Right lung (tissue), 10 donors: ENCODE measurements around the gene ZCCHC3. TPM values are rescaled to one million over a fixed set of nuclear protein-coding genes. Genes with fewer than 3 reads are reported as not detected.
"Not testable (repeated sequence)": the region's sequence is repeated elsewhere in the genome, so short reads cannot be mapped to it uniquely, and the experiment has no call there.

ENCODE experiments used
- DNase-seq, 2 donors: peaks; one replicate each; pipeline ENCODE4 v3.0.0-alpha.2; 2013
- long read RNA-seq, 8 donors: transcript quantifications; one replicate each; lab custom pipeline, GENCODE V29; 2026
- polyA plus RNA-seq, 5 donors: library from polyadenylated mRNA; unstranded; fragments of 120-200 nt; gene quantifications; one replicate each; pipeline versions ENCODE4 v1.2.1 to v1.2.3, GENCODE V29; 2013; ENCODE audit warnings: inconsistent platforms in 1 of 5, low replicate concordance in 1 of 5; ENCODE audit not compliant: insufficient read length in 5 of 5, insufficient read depth in 1 of 5

The ZCCHC3 gene, protein sequence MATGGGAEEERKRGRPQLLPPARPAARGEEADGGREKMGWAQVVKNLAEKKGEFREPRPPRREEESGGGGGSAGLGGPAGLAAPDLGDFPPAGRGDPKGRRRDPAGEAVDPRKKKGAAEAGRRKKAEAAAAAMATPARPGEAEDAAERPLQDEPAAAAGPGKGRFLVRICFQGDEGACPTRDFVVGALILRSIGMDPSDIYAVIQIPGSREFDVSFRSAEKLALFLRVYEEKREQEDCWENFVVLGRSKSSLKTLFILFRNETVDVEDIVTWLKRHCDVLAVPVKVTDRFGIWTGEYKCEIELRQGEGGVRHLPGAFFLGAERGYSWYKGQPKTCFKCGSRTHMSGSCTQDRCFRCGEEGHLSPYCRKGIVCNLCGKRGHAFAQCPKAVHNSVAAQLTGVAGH
- polyA plus RNA-seq, result 10 to 100 TPM; 40.2 to 50.2 (median 43.3) TPM
- long read RNA-seq, donor 1, transcript ZCCHC3-201 (1 exons, 3,354 nt), result major isoform, 71 of 71 reads
- long read RNA-seq, donor 1, partial matches to known transcripts, result 0 of 71 reads
- long read RNA-seq, donor 1, other reads (novel, unspliced or antisense), result 0 of 71 reads
- long read RNA-seq, donor 2, transcript ZCCHC3-201 (1 exons, 3,354 nt), result major isoform, 36 of 36 reads
- long read RNA-seq, donor 2, partial matches to known transcripts, result 0 of 36 reads
- long read RNA-seq, donor 2, other reads (novel, unspliced or antisense), result 0 of 36 reads
- long read RNA-seq, donor 3, transcript ZCCHC3-201 (1 exons, 3,354 nt), result major isoform, 44 of 44 reads
- long read RNA-seq, donor 3, partial matches to known transcripts, result 0 of 44 reads
- long read RNA-seq, donor 3, other reads (novel, unspliced or antisense), result 0 of 44 reads
- long read RNA-seq, donor 4, transcript ZCCHC3-201 (1 exons, 3,354 nt), result major isoform, 40 of 40 reads
- long read RNA-seq, donor 4, partial matches to known transcripts, result 0 of 40 reads
- long read RNA-seq, donor 4, other reads (novel, unspliced or antisense), result 0 of 40 reads
- long read RNA-seq, donor 5, transcript ZCCHC3-201 (1 exons, 3,354 nt), result major isoform, 43 of 43 reads
- long read RNA-seq, donor 5, partial matches to known transcripts, result 0 of 43 reads
- long read RNA-seq, donor 5, other reads (novel, unspliced or antisense), result 0 of 43 reads
- long read RNA-seq, donor 6, transcript ZCCHC3-201 (1 exons, 3,354 nt), result major isoform, 56 of 56 reads
- long read RNA-seq, donor 6, partial matches to known transcripts, result 0 of 56 reads
- long read RNA-seq, donor 6, other reads (novel, unspliced or antisense), result 0 of 56 reads
- long read RNA-seq, donor 7, transcript ZCCHC3-201 (1 exons, 3,354 nt), result major isoform, 66 of 66 reads
- long read RNA-seq, donor 7, partial matches to known transcripts, result 0 of 66 reads
- long read RNA-seq, donor 7, other reads (novel, unspliced or antisense), result 0 of 66 reads
- long read RNA-seq, donor 8, transcript ZCCHC3-201 (1 exons, 3,354 nt), result major isoform, 16 of 16 reads
- long read RNA-seq, donor 8, partial matches to known transcripts, result 0 of 16 reads
- long read RNA-seq, donor 8, other reads (novel, unspliced or antisense), result 0 of 16 reads

DNA sequence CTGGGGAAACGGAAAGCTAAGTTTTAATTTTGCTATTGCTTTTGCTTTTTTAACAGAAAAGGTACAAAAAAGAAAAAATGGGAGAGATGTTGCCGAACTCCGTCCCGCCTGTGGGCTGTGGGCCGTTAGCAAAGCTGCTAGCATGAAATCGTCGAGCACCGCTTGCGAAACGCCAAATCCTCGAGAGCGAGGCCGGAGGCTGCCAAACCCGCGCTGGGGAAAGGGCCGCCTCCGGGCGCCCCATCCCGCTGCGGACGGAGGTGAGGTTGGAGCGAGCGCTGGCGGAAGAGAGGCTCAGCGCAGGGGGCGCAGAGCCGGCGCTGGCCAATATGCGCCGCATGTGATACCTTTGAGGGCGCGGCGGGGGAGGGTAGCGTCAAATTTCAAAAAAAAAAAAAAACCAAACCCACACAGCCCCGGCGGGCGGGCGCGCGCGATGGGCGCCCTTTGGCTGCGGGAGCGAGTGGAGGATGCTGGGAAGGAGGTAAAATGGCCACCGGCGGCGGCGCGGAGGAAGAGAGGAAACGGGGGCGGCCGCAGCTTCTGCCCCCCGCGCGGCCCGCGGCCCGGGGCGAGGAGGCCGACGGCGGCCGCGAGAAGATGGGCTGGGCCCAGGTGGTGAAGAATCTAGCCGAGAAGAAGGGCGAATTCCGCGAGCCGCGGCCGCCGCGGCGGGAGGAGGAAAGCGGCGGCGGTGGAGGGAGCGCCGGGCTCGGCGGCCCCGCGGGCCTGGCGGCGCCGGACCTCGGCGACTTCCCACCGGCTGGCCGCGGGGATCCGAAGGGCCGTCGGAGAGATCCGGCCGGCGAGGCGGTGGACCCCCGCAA is at the start of gene ZCCHC3:
Gene ZCCHC3, plus strand, starts transcription at position 473 of the 827 bp plus-strand sequence. Its CDS starts 17 bp downstream, at position 490.
- peak; percentile 97 for DNase-seq

- DNase-seq, result no peak
Observed at GRCh38 chr20:251354-251753, 46.0 kb upstream of the ZCCHC3 start.

- DNase-seq, result no peak
Observed at GRCh38 chr20:252801-253200, 44.6 kb upstream of the ZCCHC3 start.

GRCh38 chr20:253447-253846 is 43.9 kb upstream of the ZCCHC3 start:
- DNase-seq, result not testable (repeated sequence)

- DNase-seq, result no peak
Observed at GRCh38 chr20:257419-257818, 40.0 kb upstream of the ZCCHC3 start, which contains the start of gene DEFB132. Gene DEFB132, plus strand, starts transcription at chr20:257724. Its CDS starts 55 bp downstream, at chr20:257779.

DNA sequence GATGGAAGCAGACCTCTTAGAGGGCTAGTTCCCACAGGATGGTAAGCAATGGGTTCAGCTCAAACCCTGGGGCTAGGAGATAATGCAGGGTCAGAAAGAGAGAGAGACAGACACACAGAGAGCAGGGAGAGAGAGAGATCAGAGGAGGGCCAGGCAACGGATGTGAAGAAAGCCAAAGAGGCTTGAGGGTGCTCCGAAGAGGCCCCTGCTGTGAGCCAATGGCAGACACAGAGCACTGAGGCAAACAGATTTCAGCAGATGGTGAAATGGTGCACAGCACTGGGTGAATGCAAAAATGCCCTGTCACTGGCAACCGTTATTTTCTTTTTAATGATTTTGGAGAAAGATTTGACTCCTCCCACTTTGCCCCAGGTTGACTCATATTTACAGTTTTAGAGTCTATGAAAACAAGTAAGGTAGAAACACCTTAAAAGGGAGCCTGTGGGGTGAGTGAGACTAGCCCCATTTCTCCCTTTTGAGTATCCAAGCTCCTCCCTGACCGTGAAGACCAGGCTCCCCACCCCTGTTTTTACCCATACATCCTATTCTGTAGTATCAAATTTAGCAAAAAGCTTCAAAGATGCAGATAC is 39.0 kb upstream of the ZCCHC3 start:
- DNase-seq, result no peak

- no peak for DNase-seq
Observed at GRCh38 chr20:258963-259362, 38.4 kb upstream of the ZCCHC3 start.

DNA sequence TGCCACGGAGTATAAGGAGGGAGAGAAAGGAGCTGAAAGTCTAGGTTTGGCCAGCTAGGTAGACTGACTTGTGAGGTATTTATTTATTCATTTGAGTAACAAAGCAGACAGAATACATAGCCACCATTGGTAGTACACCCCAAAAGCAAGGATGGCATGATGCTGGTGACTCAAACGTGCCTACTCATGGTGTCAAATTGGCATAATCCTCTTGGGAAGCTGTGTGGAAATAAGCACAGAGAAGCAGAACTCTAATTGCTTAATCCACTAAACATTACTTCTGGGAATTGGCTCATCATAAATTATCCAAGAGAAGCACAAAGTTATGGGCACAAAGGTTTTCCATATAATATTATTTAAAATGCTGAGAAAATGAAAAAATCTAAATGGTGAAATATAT is 37.4 kb upstream of the ZCCHC3 start:
- DNase-seq, result no peak

GRCh38 chr20:263701-264100 is 33.7 kb upstream of the ZCCHC3 start:
- DNase-seq, result no peak

DNA sequence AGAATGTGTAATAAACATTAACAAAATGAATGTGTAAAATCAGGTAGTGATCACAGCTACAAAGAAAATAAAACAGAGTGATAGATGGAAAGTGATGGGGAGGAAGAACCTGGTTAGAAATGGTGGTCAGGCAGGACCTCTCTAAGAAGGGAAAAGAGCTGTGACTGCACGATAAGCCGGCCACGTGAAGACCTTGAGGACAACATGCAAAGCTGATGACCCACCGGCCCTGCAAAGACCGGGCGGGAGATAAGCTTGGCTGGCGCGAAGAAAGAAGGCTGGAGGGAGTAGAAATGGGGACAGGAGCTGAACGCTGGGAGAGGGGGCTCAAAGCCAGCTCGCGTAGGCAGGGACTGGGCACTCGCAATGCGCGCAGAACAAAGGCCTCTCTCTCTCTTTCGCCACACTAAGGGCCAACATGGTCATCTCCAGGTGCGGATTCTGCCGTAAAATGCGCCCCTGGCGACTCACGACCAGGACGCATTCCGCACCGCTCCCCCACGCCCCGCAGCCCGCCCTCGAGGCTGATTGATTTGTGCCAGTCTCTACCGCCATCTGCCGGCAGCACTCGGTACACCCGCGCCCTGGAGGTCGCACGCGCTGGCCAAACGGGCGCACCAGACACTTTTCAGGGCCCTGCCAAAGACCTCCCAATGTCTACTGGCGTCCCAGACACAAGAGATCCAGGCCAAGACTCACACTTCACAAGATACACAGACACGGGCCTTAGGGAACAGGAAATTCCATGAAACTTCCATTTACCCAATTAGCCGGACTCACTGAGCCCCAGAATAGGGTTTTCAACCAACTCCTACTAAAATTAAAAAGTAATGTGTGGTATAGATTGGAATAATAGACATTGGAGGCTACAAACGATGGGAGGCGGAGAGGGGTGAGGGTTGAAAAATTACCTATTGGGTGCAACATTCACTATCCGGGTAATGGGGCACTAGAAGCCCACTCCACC is 30.5 kb upstream of the ZCCHC3 start:
- peak; percentile 87 to 88 for DNase-seq

- no peak for DNase-seq
Observed at GRCh38 chr20:270517-270916, 26.9 kb upstream of the ZCCHC3 start.

- DNase-seq, result no peak
Observed at GRCh38 chr20:271069-271468, 26.3 kb upstream of the ZCCHC3 start.

DNA sequence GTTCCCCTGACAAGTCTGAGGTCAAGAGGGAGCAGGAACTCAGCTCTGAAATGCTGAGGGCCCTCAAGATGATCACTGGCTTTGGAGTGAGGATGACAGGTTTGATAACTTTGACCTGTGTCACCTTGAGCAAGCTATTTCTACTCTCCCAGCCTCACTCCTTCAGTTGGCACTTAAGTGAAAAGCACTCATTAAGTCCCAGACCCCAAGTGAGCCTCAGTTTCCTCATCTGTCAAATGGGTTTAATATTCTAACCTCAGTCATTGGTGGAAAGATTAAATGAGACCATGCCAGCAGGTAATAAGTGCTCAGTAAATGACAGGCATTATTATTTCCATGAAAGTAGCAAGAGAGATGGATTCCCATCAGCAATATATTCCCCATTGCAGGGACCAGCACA is 25.8 kb upstream of the ZCCHC3 start:
- DNase-seq, result no peak

DNA sequence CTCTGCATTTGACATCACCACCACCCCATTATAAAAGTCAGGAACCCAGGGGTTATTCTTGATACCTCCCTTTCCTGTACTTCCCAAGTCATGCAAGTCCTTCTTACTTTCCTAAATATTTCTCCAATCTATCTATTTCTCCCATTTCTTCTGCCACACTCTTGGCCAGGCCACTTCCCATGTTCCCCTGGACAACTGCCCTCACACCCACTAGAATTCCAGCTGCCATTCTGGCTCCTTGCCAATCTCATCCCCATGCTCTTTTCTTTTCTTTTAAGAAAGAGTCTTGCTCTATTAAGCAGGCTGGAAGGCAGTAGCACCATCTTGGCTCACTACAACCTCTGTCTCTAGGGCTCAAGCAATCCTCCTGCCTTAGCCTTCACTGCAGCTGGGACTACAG is 24.7 kb upstream of the ZCCHC3 start:
- no peak for DNase-seq

DNA sequence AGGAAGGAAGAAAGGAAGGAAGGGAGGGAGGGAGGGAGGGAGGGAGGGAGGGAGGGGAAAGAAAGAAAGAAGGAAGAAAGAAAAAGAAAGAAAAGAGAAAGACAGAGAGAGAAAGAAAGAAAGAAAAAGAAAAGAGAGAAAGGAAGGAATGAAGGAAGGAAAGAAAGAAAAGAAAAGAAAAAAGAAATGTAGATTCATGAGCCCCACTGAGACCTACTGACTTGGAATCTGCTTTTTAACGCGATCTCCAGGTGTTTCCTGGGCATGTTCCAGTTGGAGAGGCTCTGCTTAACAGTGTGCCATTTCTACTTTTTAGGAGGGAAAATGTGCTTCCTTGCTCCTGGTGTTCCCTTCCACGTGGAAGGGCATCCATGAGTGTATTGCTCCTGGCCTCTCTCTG is 23.5 kb upstream of the ZCCHC3 start:
- DNase-seq, result no peak

GRCh38 chr20:275791-276190 is 21.6 kb upstream of the ZCCHC3 start:
- DNase-seq, result no peak

GRCh38 chr20:276620-277495 is 20.5 kb upstream of the ZCCHC3 start:
- no peak for DNase-seq

- no peak for DNase-seq
Observed at GRCh38 chr20:277496-277781, 19.9 kb upstream of the ZCCHC3 start.
